HFF-Myc (cell line): ENCODE results near the gene YWHAH.

Experiments used
- DNase-seq: peaks from one replicate; pipeline ENCODE4 v3.0.0-alpha.2; 2011; ENCODE audit warnings: low read depth; ENCODE audit errors: extremely low read depth
- H3K4me3 ChIP-seq: replicated peaks from 2 replicates; pipeline ENCODE4 v1.5.1; 2011; ENCODE audit warnings: low read depth, mild to moderate bottlenecking, control low read depth, low read length
- CTCF ChIP-seq: IDR thresholded peaks from 2 replicates; pipeline ENCODE4 v1.5.1; 2012; ENCODE audit warnings: mild to moderate bottlenecking, low read depth, low read length, control low read depth; ENCODE audit errors: missing control alignments

YWHAH gene

GRCh38 chr22:31943978-31944699 lies at the start of gene YWHAH:
YWHAH (plus strand) TSS chr22:31944535; CDS start chr22:31944734, 199 bp downstream.
- peak; percentile 59 for DNase-seq
- peak within 1 kb of the TSS; percentile 99 for H3K4me3 ChIP-seq
- no peak for TF ChIP-seq CTCF

GRCh38 chr22:31895411-31896123 lies 48.8 kb upstream of the YWHAH start:
- no peak overlapping the region for H3K4me3 ChIP-seq
- DNase-seq, result no peak
- TF ChIP-seq CTCF, result no peak

GRCh38 chr22:31896472-31896871 lies 47.9 kb upstream of the YWHAH start:
- no peak overlapping the region for H3K4me3 ChIP-seq
- DNase-seq, result no peak

GRCh38 chr22:31897842-31898805 lies 46.2 kb upstream of the YWHAH start:
- no peak for DNase-seq
- no peak overlapping the region for H3K4me3 ChIP-seq
- no peak for TF ChIP-seq CTCF

More at GRCh38 chr22:31896472-31896871, 47.9 kb upstream of the YWHAH start:
- no peak for TF ChIP-seq CTCF

DNA sequence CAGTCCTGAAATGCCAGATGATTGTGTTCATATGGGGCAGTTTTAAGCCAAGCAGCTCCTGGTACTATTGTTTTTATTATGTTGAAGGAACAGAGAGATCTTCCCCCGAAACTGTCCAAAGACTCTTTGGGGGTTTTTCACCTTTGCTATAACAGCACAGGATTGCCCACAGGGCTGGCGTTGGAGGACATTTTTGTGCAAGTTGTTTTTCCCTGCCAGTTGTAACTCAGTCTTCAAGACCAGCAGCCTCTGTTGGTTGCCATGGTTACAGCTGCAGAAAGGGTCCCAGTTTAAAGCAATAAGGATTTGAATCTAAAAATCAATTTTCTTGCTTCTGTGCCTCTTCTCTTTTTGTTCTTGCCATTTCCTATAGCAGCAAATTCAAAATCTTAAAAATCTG lies 45.4 kb upstream of the YWHAH start:
- no peak overlapping the region for H3K4me3 ChIP-seq
- DNase-seq, result no peak
- TF ChIP-seq CTCF, result no peak

DNA sequence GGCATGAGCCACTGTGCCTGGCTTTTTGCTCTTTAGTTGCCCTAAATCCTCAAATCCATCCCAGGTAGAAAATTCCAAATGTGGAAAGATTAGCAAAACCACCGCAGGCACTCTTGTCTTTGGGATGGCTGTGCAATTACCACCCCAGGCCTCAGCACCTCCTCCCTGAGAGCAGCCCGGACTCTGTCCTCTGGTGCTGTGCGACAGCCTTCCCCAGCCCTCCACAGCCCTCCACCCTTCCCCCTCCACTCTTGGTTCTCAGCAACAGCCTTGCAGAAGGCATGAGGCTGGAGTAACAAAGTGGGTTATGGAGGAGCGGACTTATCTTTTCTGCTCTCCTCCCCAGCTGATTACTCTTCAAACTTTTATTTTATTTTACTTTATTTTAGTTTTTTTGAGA lies 44.7 kb upstream of the YWHAH start:
- no peak for TF ChIP-seq CTCF
- DNase-seq, result no peak
- H3K4me3 ChIP-seq, result no peak overlapping the region
